HepG2 (cell line): ENCODE data around the gene SCRG1. TPM values are rescaled to one million over a fixed set of nuclear protein-coding genes. Genes with fewer than 3 reads are reported as not detected.

Source experiments
- HHEX ChIP-seq: IDR thresholded peaks from 2 replicates; pipeline ENCODE4 v1.6.1; 2016; ENCODE audit warnings: control low read depth
- JARID2 ChIP-seq: sonication (generic); formaldehyde crosslinking; IDR thresholded peaks from 2 replicates; pipeline ENCODE4 v1.8.1; 2023; ENCODE audit warnings: missing genetic modification reagents, inconsistent platforms; ENCODE audit not compliant: insufficient replicate concordance
- MIXL1 ChIP-seq: IDR thresholded peaks from 2 replicates; pipeline ENCODE4 v1.6.1; 2016
- PHF8 ChIP-seq: sonication (generic); formaldehyde crosslinking; IDR thresholded peaks from 2 replicates; pipeline ENCODE4 v1.5.0; 2020; ENCODE audit warnings: missing genetic modification reagents
- ZNF230 ChIP-seq: sonication (generic); formaldehyde crosslinking; IDR thresholded peaks from 2 replicates; pipeline ENCODE4 v1.4.0; 2020; ENCODE audit warnings: mild to moderate bottlenecking, missing genetic modification reagents
- ZNF614 ChIP-seq: IDR thresholded peaks from 2 replicates; pipeline ENCODE4 v1.6.1; 2018; ENCODE audit warnings: missing biosample characterization, missing genetic modification reagents, inconsistent platforms, borderline replicate concordance
- ZSCAN20 ChIP-seq: sonication (generic); formaldehyde crosslinking; IDR thresholded peaks from 2 replicates; pipeline ENCODE4 v1.4.0; 2020; ENCODE audit warnings: missing genetic modification reagents, mild to moderate bottlenecking, borderline replicate concordance
- polyA plus RNA-seq, 8 experiments: library from polyadenylated mRNA; depleted of rRNA in 3 of 8; stranded (reverse) in 7 of 8; unstranded in 1 of 8; fragments of >200 nt; fragmentation: Illumina TruSeq in 4 of 8; extraction: Trizol in 4 of 8; gene quantifications; 2 replicates each; pipeline versions ENCODE4 v1.2.1 to v1.2.3, GENCODE V29; 2011 to 2016; ENCODE audit warnings: low read depth in 4 of 8, missing spikeins in 1 of 8, mixed read lengths in 1 of 8; ENCODE audit not compliant: insufficient read depth in 1 of 8
- total RNA-seq, 5 experiments: library from RNA; depleted of rRNA; stranded (reverse); fragments of >200 nt; fragmentation: Illumina TruSeq; extraction: Trizol; gene quantifications; 2 replicates each; pipeline ENCODE4 v1.2.3, GENCODE V29; 2016; ENCODE audit warnings: low read depth in 1 of 5
- TF ChIP-seq, protein P1 (sequence below): sonication (generic); formaldehyde crosslinking; IDR thresholded peaks from 2 replicates; pipeline ENCODE4 v1.5.0; 2020; ENCODE audit warnings: mild to moderate bottlenecking, missing genetic modification reagents, borderline replicate concordance
- TF ChIP-seq, protein P2 (sequence below): sonication (generic); formaldehyde crosslinking; IDR thresholded peaks from 2 replicates; pipeline ENCODE4 v1.5.1; 2020; ENCODE audit warnings: missing genetic modification reagents, mild to moderate bottlenecking, borderline replicate concordance
- TF ChIP-seq, protein P3 (sequence below): sonication (generic); IDR thresholded peaks from 2 replicates; pipeline ENCODE4 v1.6.1; 2016; ENCODE audit warnings: low read depth, borderline replicate concordance
- TF ChIP-seq, protein P4 (sequence below): sonication (generic); formaldehyde crosslinking; IDR thresholded peaks from 2 replicates; pipeline ENCODE4 v1.4.0; 2020; ENCODE audit warnings: mild to moderate bottlenecking, missing genetic modification reagents
- TF ChIP-seq, protein P5 (sequence below): sonication (generic); formaldehyde crosslinking; IDR thresholded peaks from 2 replicates; pipeline ENCODE4 v1.4.0; 2020; ENCODE audit warnings: missing genetic modification reagents

The SCRG1 gene
- total and polyA plus RNA-seq, 2 of the 13 experiments (the other 11 are each of a cell fraction or from before 2014, with no cell fraction given), result not detected

DNA sequence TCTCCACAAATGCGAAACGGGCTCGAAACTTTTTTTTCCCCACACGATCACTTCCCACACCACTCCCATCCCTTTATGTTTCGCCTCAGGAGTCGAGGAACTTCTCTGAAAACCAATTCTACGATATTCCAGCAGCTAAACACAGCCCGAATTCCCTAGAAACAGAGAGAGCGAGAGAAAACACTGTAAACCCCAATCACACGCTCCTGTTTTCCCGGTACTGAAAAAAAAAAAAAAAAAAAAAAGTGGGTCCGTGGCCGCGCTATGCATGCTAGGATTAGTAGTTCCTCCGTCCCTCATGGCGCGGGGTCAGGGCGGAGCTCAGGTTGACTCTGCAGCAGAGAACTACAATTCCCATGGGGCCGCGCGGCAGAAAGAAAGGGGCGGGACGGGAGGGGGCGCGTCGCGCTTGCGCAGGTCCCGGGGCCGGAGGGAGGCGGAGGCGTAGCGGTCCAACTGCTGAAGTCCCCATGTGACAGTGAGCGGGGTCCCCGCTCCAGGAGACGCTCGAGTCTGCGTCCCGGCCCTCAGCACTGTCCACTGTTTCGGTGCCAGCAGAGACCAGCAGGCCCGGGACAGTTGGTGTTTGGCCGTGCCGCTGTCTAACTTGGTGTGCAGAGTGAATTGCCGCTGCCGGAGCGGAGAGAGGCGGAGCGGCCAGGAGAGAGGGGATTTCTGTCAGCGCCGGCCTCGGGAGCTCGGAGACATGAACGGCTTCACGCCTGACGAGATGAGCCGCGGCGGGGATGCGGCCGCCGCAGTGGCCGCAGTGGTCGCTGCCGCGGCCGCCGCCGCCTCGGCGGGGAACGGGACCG is 28.2 kb downstream of the SCRG1 start, which contains the start of gene SAP30 (continued):
- TF ChIP-seq, protein P1, sequence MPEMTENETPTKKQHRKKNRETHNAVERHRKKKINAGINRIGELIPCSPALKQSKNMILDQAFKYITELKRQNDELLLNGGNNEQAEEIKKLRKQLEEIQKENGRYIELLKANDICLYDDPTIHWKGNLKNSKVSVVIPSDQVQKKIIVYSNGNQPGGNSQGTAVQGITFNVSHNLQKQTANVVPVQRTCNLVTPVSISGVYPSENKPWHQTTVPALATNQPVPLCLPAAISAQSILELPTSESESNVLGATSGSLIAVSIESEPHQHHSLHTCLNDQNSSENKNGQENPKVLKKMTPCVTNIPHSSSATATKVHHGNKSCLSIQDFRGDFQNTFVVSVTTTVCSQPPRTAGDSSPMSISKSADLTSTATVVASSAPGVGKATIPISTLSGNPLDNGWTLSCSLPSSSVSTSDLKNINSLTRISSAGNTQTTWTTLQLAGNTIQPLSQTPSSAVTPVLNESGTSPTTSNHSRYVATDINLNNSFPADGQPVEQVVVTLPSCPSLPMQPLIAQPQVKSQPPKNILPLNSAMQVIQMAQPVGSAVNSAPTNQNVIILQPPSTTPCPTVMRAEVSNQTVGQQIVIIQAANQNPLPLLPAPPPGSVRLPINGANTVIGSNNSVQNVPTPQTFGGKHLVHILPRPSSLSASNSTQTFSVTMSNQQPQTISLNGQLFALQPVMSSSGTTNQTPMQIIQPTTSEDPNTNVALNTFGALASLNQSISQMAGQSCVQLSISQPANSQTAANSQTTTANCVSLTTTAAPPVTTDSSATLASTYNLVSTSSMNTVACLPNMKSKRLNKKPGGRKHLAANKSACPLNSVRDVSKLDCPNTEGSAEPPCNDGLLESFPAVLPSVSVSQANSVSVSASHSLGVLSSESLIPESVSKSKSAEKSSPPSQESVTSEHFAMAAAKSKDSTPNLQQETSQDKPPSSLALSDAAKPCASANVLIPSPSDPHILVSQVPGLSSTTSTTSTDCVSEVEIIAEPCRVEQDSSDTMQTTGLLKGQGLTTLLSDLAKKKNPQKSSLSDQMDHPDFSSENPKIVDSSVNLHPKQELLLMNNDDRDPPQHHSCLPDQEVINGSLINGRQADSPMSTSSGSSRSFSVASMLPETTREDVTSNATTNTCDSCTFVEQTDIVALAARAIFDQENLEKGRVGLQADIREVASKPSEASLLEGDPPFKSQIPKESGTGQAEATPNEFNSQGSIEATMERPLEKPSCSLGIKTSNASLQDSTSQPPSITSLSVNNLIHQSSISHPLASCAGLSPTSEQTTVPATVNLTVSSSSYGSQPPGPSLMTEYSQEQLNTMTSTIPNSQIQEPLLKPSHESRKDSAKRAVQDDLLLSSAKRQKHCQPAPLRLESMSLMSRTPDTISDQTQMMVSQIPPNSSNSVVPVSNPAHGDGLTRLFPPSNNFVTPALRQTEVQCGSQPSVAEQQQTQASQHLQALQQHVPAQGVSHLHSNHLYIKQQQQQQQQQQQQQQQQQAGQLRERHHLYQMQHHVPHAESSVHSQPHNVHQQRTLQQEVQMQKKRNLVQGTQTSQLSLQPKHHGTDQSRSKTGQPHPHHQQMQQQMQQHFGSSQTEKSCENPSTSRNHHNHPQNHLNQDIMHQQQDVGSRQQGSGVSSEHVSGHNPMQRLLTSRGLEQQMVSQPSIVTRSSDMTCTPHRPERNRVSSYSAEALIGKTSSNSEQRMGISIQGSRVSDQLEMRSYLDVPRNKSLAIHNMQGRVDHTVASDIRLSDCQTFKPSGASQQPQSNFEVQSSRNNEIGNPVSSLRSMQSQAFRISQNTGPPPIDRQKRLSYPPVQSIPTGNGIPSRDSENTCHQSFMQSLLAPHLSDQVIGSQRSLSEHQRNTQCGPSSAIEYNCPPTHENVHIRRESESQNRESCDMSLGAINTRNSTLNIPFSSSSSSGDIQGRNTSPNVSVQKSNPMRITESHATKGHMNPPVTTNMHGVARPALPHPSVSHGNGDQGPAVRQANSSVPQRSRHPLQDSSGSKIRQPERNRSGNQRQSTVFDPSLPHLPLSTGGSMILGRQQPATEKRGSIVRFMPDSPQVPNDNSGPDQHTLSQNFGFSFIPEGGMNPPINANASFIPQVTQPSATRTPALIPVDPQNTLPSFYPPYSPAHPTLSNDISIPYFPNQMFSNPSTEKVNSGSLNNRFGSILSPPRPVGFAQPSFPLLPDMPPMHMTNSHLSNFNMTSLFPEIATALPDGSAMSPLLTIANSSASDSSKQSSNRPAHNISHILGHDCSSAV (CRISPR knock-in tag), result no peak
- TF ChIP-seq, protein P2, sequence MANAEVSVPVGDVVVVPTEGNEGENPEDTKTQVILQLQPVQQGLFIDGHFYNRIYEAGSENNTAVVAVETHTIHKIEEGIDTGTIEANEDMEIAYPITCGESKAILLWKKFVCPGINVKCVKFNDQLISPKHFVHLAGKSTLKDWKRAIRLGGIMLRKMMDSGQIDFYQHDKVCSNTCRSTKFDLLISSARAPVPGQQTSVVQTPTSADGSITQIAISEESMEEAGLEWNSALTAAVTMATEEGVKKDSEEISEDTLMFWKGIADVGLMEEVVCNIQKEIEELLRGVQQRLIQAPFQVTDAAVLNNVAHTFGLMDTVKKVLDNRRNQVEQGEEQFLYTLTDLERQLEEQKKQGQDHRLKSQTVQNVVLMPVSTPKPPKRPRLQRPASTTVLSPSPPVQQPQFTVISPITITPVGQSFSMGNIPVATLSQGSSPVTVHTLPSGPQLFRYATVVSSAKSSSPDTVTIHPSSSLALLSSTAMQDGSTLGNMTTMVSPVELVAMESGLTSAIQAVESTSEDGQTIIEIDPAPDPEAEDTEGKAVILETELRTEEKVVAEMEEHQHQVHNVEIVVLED (CRISPR knock-in tag), result peak; percentile 66
- 0 out of 2 replicates have a peak, but pooled peaks have one; percentile 45 for TF ChIP-seq ZSCAN20 (CRISPR knock-in tag)
- peak; percentile 68; the same call in 1 of the 2 replicates for TF ChIP-seq ZNF614 (CRISPR knock-in tag)
- TF ChIP-seq, protein P3, sequence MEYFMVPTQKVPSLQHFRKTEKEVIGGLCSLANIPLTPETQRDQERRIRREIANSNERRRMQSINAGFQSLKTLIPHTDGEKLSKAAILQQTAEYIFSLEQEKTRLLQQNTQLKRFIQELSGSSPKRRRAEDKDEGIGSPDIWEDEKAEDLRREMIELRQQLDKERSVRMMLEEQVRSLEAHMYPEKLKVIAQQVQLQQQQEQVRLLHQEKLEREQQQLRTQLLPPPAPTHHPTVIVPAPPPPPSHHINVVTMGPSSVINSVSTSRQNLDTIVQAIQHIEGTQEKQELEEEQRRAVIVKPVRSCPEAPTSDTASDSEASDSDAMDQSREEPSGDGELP, result peak; percentile 60; the same call in 1 of the 2 replicates
- no peak for TF ChIP-seq HHEX (CRISPR knock-in tag)
- TF ChIP-seq MIXL1 (CRISPR knock-in tag), result peak; percentile 37; the same call in 1 of the 2 replicates
- peak; percentile 86 for TF ChIP-seq PHF8 (CRISPR knock-in tag)
- peak; percentile 73 for TF ChIP-seq JARID2 (CRISPR knock-in tag)
- TF ChIP-seq, protein P4, sequence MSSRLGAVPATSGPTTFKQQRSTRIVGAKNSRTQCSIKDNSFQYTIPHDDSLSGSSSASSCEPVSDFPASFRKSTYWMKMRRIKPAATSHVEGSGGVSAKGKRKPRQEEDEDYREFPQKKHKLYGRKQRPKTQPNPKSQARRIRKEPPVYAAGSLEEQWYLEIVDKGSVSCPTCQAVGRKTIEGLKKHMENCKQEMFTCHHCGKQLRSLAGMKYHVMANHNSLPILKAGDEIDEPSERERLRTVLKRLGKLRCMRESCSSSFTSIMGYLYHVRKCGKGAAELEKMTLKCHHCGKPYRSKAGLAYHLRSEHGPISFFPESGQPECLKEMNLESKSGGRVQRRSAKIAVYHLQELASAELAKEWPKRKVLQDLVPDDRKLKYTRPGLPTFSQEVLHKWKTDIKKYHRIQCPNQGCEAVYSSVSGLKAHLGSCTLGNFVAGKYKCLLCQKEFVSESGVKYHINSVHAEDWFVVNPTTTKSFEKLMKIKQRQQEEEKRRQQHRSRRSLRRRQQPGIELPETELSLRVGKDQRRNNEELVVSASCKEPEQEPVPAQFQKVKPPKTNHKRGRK, result no peak
- TF ChIP-seq, protein P5, sequence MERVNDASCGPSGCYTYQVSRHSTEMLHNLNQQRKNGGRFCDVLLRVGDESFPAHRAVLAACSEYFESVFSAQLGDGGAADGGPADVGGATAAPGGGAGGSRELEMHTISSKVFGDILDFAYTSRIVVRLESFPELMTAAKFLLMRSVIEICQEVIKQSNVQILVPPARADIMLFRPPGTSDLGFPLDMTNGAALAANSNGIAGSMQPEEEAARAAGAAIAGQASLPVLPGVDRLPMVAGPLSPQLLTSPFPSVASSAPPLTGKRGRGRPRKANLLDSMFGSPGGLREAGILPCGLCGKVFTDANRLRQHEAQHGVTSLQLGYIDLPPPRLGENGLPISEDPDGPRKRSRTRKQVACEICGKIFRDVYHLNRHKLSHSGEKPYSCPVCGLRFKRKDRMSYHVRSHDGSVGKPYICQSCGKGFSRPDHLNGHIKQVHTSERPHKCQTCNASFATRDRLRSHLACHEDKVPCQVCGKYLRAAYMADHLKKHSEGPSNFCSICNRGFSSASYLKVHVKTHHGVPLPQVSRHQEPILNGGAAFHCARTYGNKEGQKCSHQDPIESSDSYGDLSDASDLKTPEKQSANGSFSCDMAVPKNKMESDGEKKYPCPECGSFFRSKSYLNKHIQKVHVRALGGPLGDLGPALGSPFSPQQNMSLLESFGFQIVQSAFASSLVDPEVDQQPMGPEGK (CRISPR knock-in tag), result peak; percentile 44
- peak; percentile 74; the same call in 1 of the 2 replicates for TF ChIP-seq ZNF230
